Smooth muscle cell (in vitro differentiated cells): ENCODE results near the gene ADAM8. TPM values are rescaled to one million over a fixed set of nuclear protein-coding genes. Genes with fewer than 3 reads are reported as not detected.

ENCODE experiments used
- DNase-seq: peaks from one replicate; lab custom pipeline; 2025; ENCODE audit not compliant: unreplicated experiment; lab: John Stamatoyannopoulos, UW
- H2AFZ ChIP-seq: fragments of 200-600 bp; sonication (generic); 2 replicates; pipeline ENCODE4 v1.6.0; 2016; ENCODE audit warnings: antibody characterized with exemption, low read depth, mild to moderate bottlenecking
- H3F3A ChIP-seq: fragments of 200-600 bp; sonication (generic); 2 replicates; pipeline ENCODE4 v1.6.0; 2017; ENCODE audit warnings: antibody characterized with exemption, low read depth
- H3K27ac ChIP-seq: fragments of 200-600 bp; sonication (generic); 2 replicates; pipeline ENCODE4 v1.5.1; 2016; ENCODE audit warnings: low read depth, mild to moderate bottlenecking
- H3K27me3 ChIP-seq: fragments of 200-600 bp; sonication (generic); 2 replicates; pipeline ENCODE4 v1.6.1; 2016; ENCODE audit warnings: low read depth, mild to moderate bottlenecking
- H3K36me3 ChIP-seq: fragments of 200-600 bp; sonication (generic); 2 replicates; pipeline ENCODE4 v1.5.1; 2016; ENCODE audit warnings: low read depth
- H3K4me1 ChIP-seq: fragments of 200-600 bp; sonication (generic); 2 replicates; pipeline ENCODE4 v1.5.1; 2016; ENCODE audit warnings: low read depth
- H3K4me2 ChIP-seq: fragments of 200-600 bp; sonication (generic); 2 replicates; pipeline ENCODE4 v1.6.0; 2016; ENCODE audit warnings: mild to moderate bottlenecking
- H3K4me3 ChIP-seq: fragments of 200-600 bp; sonication (generic); 2 replicates; pipeline ENCODE4 v1.5.1; 2016; ENCODE audit warnings: mild to moderate bottlenecking
- H3K79me2 ChIP-seq: fragments of 200-600 bp; sonication (generic); 2 replicates; pipeline ENCODE4 v1.6.0; 2016; ENCODE audit warnings: low read depth, mild to moderate bottlenecking
- H3K9ac ChIP-seq: fragments of 200-600 bp; sonication (generic); 2 replicates; pipeline ENCODE4 v1.6.0; 2016; ENCODE audit warnings: low read depth
- H3K9me3 ChIP-seq: fragments of 200-600 bp; sonication (generic); replicated peaks from 2 replicates; pipeline ENCODE4 v1.5.1; 2016; ENCODE audit warnings: low read depth
- H4K20me1 ChIP-seq: fragments of 200-600 bp; sonication (generic); 2 replicates; pipeline ENCODE4 v1.6.0; 2016; ENCODE audit warnings: low read depth
- WGBS: methylation state at CpG from one replicate; pipeline ENCODE4 v1.1.7; 2016; ENCODE audit warnings: low lambda C conversion rate; 5-methylcytosine and 5-hydroxymethylcytosine counted together
- polyA plus RNA-seq: library from polyadenylated mRNA; unstranded; fragments of >200 nt; fragmentation: Nextera tagmentation; extraction: Ambion mirVana; gene quantifications from 2 replicates; pipeline ENCODE4 v1.2.1, GENCODE V29; 2016
- total RNA-seq: library from RNA; depleted of rRNA; stranded (reverse); fragments of >200 nt; gene quantifications from 2 replicates; pipeline ENCODE4 v1.2.3, GENCODE V29; 2014
- TF ChIP-seq, protein P1 (sequence below): fragments of 200-600 bp; sonication (generic); IDR thresholded peaks from 2 replicates; pipeline ENCODE4 v1.5.1; 2017; ENCODE audit warnings: borderline replicate concordance, mild to moderate bottlenecking, antibody characterized with exemption; ENCODE audit not compliant: insufficient read depth, poor library complexity, severe bottlenecking

The ADAM8 gene
- total and polyA plus RNA-seq, 2 experiments from 2014 or later = 0.36 to 0.70 TPM

GRCh38 chr10:133272964-133273420 is 3.7 kb downstream of the ADAM8 start:
- no peak overlapping the region for H2AFZ ChIP-seq
- no peaks in the 10 kb centered on the region for H3K36me3 ChIP-seq
- H3K27ac ChIP-seq = no peak overlapping the region
- H3K4me1 ChIP-seq = peaks cover 12% of the 10 kb centered on the region
- H3K27me3 ChIP-seq = peaks cover 23% of the 10 kb centered on the region
- H3K4me3 ChIP-seq = no peak overlapping the region
- H4K20me1 ChIP-seq = peaks cover 8% of the 10 kb centered on the region
- DNase-seq = no peak
- no peak overlapping the region for H3K4me2 ChIP-seq
- no peaks in the 10 kb centered on the region for H3K9me3 ChIP-seq
- H3K9ac ChIP-seq = no peak overlapping the region
- TF ChIP-seq, protein P1, sequence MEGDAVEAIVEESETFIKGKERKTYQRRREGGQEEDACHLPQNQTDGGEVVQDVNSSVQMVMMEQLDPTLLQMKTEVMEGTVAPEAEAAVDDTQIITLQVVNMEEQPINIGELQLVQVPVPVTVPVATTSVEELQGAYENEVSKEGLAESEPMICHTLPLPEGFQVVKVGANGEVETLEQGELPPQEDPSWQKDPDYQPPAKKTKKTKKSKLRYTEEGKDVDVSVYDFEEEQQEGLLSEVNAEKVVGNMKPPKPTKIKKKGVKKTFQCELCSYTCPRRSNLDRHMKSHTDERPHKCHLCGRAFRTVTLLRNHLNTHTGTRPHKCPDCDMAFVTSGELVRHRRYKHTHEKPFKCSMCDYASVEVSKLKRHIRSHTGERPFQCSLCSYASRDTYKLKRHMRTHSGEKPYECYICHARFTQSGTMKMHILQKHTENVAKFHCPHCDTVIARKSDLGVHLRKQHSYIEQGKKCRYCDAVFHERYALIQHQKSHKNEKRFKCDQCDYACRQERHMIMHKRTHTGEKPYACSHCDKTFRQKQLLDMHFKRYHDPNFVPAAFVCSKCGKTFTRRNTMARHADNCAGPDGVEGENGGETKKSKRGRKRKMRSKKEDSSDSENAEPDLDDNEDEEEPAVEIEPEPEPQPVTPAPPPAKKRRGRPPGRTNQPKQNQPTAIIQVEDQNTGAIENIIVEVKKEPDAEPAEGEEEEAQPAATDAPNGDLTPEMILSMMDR = no peak
- no peaks in the 10 kb centered on the region for H3F3A ChIP-seq
- no peaks in the 10 kb centered on the region for H3K79me2 ChIP-seq
- WGBS = 93% methylated on average over 25 of the region's 25 CpGs

DNA sequence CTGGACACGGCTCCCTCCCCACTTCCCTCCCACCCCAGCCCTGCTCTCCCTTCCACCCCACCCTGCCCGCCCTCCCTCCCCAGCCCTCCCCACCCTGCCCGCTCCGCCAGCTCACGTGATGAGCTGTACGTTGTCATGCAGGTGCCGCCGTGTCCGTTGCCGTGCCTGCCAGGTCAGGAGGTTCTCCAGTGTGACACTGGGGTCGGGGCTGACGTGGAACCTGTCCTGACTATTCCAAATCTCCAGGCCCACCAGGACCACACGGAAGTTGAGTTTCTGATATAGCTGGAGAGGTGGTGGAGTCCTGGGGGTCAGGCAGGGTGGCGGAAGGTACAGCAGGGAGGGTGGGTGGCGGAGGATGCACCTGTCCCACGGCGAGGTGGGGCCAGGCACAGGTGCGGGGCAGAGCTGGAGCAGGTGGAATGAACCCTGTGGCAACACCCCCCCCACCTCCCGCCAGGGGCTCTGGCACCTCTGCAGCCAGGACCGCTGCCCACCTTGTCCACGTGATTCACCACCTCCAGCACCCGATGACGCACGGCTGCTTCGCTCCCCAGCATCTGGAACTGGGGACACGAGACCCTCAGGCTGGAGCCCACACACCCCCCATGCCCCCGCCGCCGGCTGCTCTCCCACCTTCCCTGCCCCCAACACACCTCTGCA is 4.2 kb downstream of the ADAM8 start:
- no peak overlapping the region for H3K4me2 ChIP-seq
- peaks cover 6% of the 10 kb centered on the region for H4K20me1 ChIP-seq
- no peaks in the 10 kb centered on the region for H3F3A ChIP-seq
- H3K9ac ChIP-seq = no peak overlapping the region
- H3K36me3 ChIP-seq = no peaks in the 10 kb centered on the region
- H2AFZ ChIP-seq = no peak overlapping the region
- no peak overlapping the region for H3K27ac ChIP-seq
- H3K9me3 ChIP-seq = no peaks in the 10 kb centered on the region
- TF ChIP-seq, protein P1 = no peak
- no peak overlapping the region for H3K4me3 ChIP-seq
- H3K79me2 ChIP-seq = no peaks in the 10 kb centered on the region
- peaks cover 12% of the 10 kb centered on the region for H3K4me1 ChIP-seq
- H3K27me3 ChIP-seq = peaks cover 23% of the 10 kb centered on the region
- no peak for DNase-seq
- 93% methylated on average over 9 of the region's 29 CpGs for WGBS

DNA sequence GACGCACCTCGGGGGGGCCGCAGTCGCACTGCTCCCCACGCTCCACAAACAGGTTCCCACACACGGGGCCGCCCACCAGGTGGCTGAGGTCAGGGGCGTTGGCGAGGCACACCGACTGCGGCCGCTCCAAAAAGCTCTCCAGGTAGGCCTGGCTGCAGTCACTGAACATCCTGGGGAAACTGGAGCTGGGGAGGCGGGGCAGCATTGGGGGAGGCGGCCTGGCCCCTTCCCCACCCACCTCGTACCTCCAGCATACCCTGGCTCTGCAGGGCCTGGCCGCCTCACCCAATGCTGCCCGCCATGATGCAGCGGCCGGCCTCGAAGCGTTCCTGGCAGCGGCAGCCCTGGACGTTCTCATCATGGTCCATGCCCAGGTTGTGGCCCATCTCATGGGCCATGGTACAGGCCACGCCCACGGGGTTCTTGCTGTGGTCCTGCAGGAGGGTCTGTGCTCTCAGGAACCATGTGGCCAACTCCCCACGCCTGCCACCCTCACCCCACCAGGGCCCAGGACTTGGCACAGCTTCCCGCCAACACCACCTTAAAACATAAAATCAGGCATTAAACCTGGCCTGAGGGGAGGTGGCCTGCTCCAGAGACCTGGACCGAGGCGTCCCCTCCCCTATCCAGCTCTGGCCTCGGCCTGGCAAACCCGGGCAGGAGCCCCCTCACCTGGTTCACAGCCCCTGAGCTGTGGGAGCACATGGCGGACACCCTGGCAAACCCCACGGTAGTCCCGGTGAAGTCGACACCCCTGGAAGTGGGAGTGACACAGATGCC is 5.0 kb downstream of the ADAM8 start:
- 85% methylated on average over 34 of the region's 35 CpGs for WGBS
- no peak overlapping the region for H3K4me2 ChIP-seq
- no peak for DNase-seq
- no peaks in the 10 kb centered on the region for H3K36me3 ChIP-seq
- no peaks in the 10 kb centered on the region for H4K20me1 ChIP-seq
- no peaks in the 10 kb centered on the region for H3K9me3 ChIP-seq
- H3K4me3 ChIP-seq = no peak overlapping the region
- no peak overlapping the region for H2AFZ ChIP-seq
- no peak overlapping the region for H3K27ac ChIP-seq
- peaks cover 18% of the 10 kb centered on the region for H3K27me3 ChIP-seq
- no peaks in the 10 kb centered on the region for H3F3A ChIP-seq
- TF ChIP-seq, protein P1 = no peak
- H3K4me1 ChIP-seq = peaks cover 9% of the 10 kb centered on the region
- H3K9ac ChIP-seq = no peak overlapping the region
- no peaks in the 10 kb centered on the region for H3K79me2 ChIP-seq
